SU-DHL-6 (cell line): ENCODE results near the gene ZNF507.

Source experiments
- EZH2phosphoT487 ChIP-seq: fragments of 200-600 bp; sonication (generic), shearing (Covaris generic); conservative IDR thresholded peaks from 2 replicates; pipeline ENCODE4 v1.6.1; 2018; ENCODE audit warnings: mild to moderate bottlenecking, antibody characterized with exemption, low read length, moderate library complexity, mixed read lengths
- TF ChIP-seq, protein P1 (sequence below): fragments of 200-600 bp; sonication (generic); IDR thresholded peaks from one replicate; pipeline ENCODE4 v1.5.1; 2017; ENCODE audit warnings: antibody characterized with exemption, mild to moderate bottlenecking, low read length, moderate library complexity; ENCODE audit not compliant: insufficient read depth, poor library complexity, severe bottlenecking

DNA sequence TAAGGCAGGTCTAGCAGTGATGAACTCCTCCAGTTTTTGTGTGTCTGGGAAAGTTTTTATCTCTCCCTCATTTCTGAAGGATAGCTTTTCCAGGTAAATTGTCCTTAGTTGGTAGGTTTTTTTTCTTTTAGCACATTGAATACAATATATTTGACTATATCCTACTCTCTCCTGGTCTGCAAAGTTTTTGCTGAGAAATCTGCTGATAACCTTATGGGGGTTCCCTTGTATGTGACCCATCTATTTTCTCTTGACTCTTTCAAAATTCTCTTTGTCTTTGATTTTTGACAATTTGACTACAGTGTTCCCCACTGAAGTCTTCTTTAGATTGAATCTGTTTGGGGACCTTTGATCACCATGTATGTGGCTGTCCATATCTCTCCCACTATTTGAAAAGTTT, 42.6 kb upstream of the ZNF507 start:
- no peak for TF ChIP-seq EZH2phosphoT487
- TF ChIP-seq, protein P1, sequence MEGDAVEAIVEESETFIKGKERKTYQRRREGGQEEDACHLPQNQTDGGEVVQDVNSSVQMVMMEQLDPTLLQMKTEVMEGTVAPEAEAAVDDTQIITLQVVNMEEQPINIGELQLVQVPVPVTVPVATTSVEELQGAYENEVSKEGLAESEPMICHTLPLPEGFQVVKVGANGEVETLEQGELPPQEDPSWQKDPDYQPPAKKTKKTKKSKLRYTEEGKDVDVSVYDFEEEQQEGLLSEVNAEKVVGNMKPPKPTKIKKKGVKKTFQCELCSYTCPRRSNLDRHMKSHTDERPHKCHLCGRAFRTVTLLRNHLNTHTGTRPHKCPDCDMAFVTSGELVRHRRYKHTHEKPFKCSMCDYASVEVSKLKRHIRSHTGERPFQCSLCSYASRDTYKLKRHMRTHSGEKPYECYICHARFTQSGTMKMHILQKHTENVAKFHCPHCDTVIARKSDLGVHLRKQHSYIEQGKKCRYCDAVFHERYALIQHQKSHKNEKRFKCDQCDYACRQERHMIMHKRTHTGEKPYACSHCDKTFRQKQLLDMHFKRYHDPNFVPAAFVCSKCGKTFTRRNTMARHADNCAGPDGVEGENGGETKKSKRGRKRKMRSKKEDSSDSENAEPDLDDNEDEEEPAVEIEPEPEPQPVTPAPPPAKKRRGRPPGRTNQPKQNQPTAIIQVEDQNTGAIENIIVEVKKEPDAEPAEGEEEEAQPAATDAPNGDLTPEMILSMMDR, result no peak
